Subcutaneous adipose tissue (tissue), 4 donors: Measurements from ENCODE around the gene LPXN. TPM values are rescaled to one million over a fixed set of nuclear protein-coding genes. Genes with fewer than 3 reads are reported as not detected.

Source experiments
- CTCF ChIP-seq: fragments of 450-650 bp; IDR thresholded peaks from one replicate; pipeline ENCODE4 v1.5.1; 2016; ENCODE audit warnings: low read depth, mild to moderate bottlenecking, control low read depth, antibody characterized with exemption, moderate library complexity
- total RNA-seq, 4 donors: library from RNA; depleted of rRNA; stranded (reverse); fragments of >200 nt; gene quantifications; one replicate each; pipeline ENCODE4 v1.1.0, GENCODE V29; 2016

Gene LPXN
- total RNA-seq, 4 donors from 2014 or later = 7.9 to 75.5 (median 14.2) TPM

DNA sequence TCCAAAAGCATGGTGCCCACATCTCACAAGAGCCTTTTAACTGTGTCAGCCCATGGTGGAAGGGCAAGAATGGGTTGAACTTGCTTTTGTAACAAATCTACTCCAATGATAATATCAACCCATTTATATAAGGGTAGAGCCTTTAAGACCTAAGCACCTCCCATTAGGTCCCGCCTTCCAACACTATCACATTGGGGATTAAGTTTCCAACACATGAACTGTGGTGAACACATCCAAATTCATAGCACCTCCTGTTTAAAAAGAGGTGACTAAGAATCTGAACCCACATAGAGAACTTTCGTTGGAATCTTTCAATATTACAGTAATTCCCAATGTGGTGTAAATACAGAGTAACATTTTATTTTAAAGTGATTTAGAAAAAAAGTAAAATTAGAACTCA, 37.6 kb upstream of the LPXN start:
- no peak for TF ChIP-seq CTCF

DNA sequence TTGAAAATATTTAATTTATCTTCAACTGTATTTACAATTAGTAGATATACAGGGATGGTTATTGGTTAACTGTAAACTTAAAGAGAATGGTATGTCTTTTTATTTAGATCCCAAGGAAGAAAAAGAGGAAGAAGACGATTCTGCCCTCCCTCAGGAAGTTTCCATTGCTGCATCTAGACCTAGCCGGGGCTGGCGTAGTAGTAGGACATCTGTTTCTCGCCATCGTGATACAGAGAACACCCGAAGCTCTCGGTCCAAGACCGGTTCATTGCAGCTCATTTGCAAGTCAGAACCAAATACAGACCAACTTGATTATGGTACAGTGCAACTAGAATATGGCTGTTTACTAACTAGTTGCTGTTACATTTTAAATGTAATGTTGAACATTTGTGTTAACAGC, 34.1 kb upstream of the LPXN start:
- no peak for TF ChIP-seq CTCF

GRCh38 chr11:58608331-58608730, 32.7 kb upstream of the LPXN start:
- TF ChIP-seq CTCF = no peak

- TF ChIP-seq CTCF = no peak
Measured at GRCh38 chr11:58606930-58607714, 31.5 kb upstream of the LPXN start.

GRCh38 chr11:58600510-58600909, 24.9 kb upstream of the LPXN start:
- TF ChIP-seq CTCF = no peak

- no peak for TF ChIP-seq CTCF
Measured at GRCh38 chr11:58597486-58598144, 22.0 kb upstream of the LPXN start.

GRCh38 chr11:58596621-58597020, 21.0 kb upstream of the LPXN start:
- no peak for TF ChIP-seq CTCF
